SK-N-SH treated with all-trans-retinoic acid at 6 μM for 48 hours (cell line): ENCODE measurements around the gene DDX60.
A peak's percentile ranks its signal among the peaks of the same experiment; 100 is the strongest.

ENCODE experiments used
- ATAC-seq: fragments of 200-7000 bp; cut with Tn5 transposase; 3 replicates; pipeline ENCODE4 v1.9.1; 2020; ENCODE audit warnings: mild to moderate bottlenecking, moderate library complexity
- ARNTL ChIP-seq: fragments of 450-650 bp; formaldehyde crosslinking; IDR thresholded peaks from 2 replicates; pipeline ENCODE4 v1.5.0; 2020; ENCODE audit warnings: low read depth, mild to moderate bottlenecking, moderate library complexity, borderline replicate concordance
- BACH2 ChIP-seq: fragments of 250-450 bp; sonication (Bioruptor Pico); IDR thresholded peaks from 2 replicates; pipeline ENCODE4 v1.9.0; 2021; ENCODE audit warnings: mild to moderate bottlenecking, borderline replicate concordance
- CREB5 ChIP-seq: fragments of 250-450 bp; sonication (Bioruptor Pico); IDR thresholded peaks from 2 replicates; pipeline ENCODE4 v1.5.1; 2020; ENCODE audit warnings: low read depth, mild to moderate bottlenecking, moderate library complexity
- CSDC2 ChIP-seq: fragments of 250-450 bp; sonication (Bioruptor Pico); IDR thresholded peaks from 2 replicates; pipeline ENCODE4 v1.5.0; 2020; ENCODE audit warnings: mild to moderate bottlenecking, moderate library complexity
- CSRNP3 ChIP-seq: fragments of 250-450 bp; sonication (Bioruptor Pico); IDR thresholded peaks from 2 replicates; pipeline ENCODE4 v1.5.1; 2021; ENCODE audit warnings: mild to moderate bottlenecking, moderate library complexity
- ESRRG ChIP-seq: fragments of 250-450 bp; sonication (Bioruptor Pico); IDR thresholded peaks from 2 replicates; pipeline ENCODE4 v1.6.1; 2021; ENCODE audit warnings: mild to moderate bottlenecking
- GLIS3 ChIP-seq: fragments of 250-450 bp; sonication (Bioruptor Pico); IDR thresholded peaks from 2 replicates; pipeline ENCODE4 v1.5.0; 2020; ENCODE audit warnings: mild to moderate bottlenecking, moderate library complexity
- ISL1 ChIP-seq: fragments of 250-450 bp; sonication (Bioruptor Pico); IDR thresholded peaks from 2 replicates; pipeline ENCODE4 v2.1.2; 2022; ENCODE audit warnings: mild to moderate bottlenecking, moderate library complexity
- OSR1 ChIP-seq: fragments of 250-450 bp; sonication (Bioruptor Pico); IDR thresholded peaks from 2 replicates; pipeline ENCODE4 v1.8.0; 2022; ENCODE audit warnings: moderate library complexity, mild to moderate bottlenecking, inconsistent platforms
- PATZ1 ChIP-seq: fragments of 250-450 bp; sonication (Bioruptor Pico); IDR thresholded peaks from 2 replicates; pipeline ENCODE4 v1.8.0; 2020; ENCODE audit warnings: mild to moderate bottlenecking, moderate library complexity, borderline replicate concordance
- POU6F1 ChIP-seq: fragments of 250-450 bp; sonication (Bioruptor Pico); IDR thresholded peaks from 2 replicates; pipeline ENCODE4 v1.8.0; 2021; ENCODE audit warnings: low read depth, mild to moderate bottlenecking, moderate library complexity, borderline replicate concordance
- PPARA ChIP-seq: fragments of 250-450 bp; sonication (Bioruptor Pico); IDR thresholded peaks from 2 replicates; pipeline ENCODE4 v1.5.0; 2020; ENCODE audit warnings: mild to moderate bottlenecking, borderline replicate concordance
- RARB ChIP-seq: fragments of 250-450 bp; sonication (Bioruptor Pico); IDR thresholded peaks from 2 replicates; pipeline ENCODE4 v1.8.0; 2021; ENCODE audit warnings: mild to moderate bottlenecking, moderate library complexity
- SNAI2 ChIP-seq: fragments of 250-450 bp; sonication (Bioruptor Pico); IDR thresholded peaks from 2 replicates; pipeline ENCODE4 v1.5.0; 2020; ENCODE audit warnings: mild to moderate bottlenecking, moderate library complexity
- TCF4 ChIP-seq: fragments of 250-450 bp; sonication (Bioruptor Pico); IDR thresholded peaks from 2 replicates; pipeline ENCODE4 v1.8.0; 2021; ENCODE audit warnings: mild to moderate bottlenecking, moderate library complexity, borderline replicate concordance
- TOX ChIP-seq: fragments of 250-450 bp; sonication (Bioruptor Pico); IDR thresholded peaks from 2 replicates; pipeline ENCODE4 v1.8.0; 2021; ENCODE audit warnings: mild to moderate bottlenecking, moderate library complexity, borderline replicate concordance
- TSHZ2 ChIP-seq: fragments of 250-450 bp; sonication (Bioruptor Pico); IDR thresholded peaks from 2 replicates; pipeline ENCODE4 v1.5.0; 2020; ENCODE audit warnings: mild to moderate bottlenecking, moderate library complexity
- ZC3H10 ChIP-seq: fragments of 250-450 bp; sonication (Bioruptor Pico); IDR thresholded peaks from 2 replicates; pipeline ENCODE4 v1.5.1; 2021; ENCODE audit warnings: mild to moderate bottlenecking, moderate library complexity
- ZFP30 ChIP-seq: fragments of 450-650 bp; formaldehyde crosslinking; IDR thresholded peaks from 2 replicates; pipeline ENCODE4 v1.5.0; 2022; ENCODE audit warnings: mild to moderate bottlenecking, moderate library complexity
- ZNF565 ChIP-seq: fragments of 450-650 bp; formaldehyde crosslinking; conservative IDR thresholded peaks from 2 replicates; pipeline ENCODE4 v1.5.0; 2020; ENCODE audit warnings: low read depth, mild to moderate bottlenecking, moderate library complexity
- ZNF70 ChIP-seq: fragments of 450-650 bp; formaldehyde crosslinking; IDR thresholded peaks from 2 replicates; pipeline ENCODE4 v1.5.0; 2020; ENCODE audit warnings: mild to moderate bottlenecking, moderate library complexity
- ZNF8 ChIP-seq: fragments of 450-650 bp; formaldehyde crosslinking; IDR thresholded peaks from 2 replicates; pipeline ENCODE4 v1.5.0; 2020; ENCODE audit warnings: mild to moderate bottlenecking, moderate library complexity

The DDX60 gene

GRCh38 chr4:168241953-168242352 is 76.6 kb downstream of the DDX60 start:
- ATAC-seq = no peak
- TF ChIP-seq SNAI2 (no peak), ISL1 (CRISPR knock-in tag) (no peak), ZNF70 (CRISPR knock-in tag) (no peak), GLIS3 (CRISPR knock-in tag) (no peak), TCF4 (CRISPR knock-in tag) (no peak), RARB (no peak), CSDC2 (CRISPR knock-in tag) (no peak), ZNF565 (CRISPR knock-in tag) (no peak), ZNF8 (CRISPR knock-in tag) (no peak), PPARA (no peak), BACH2 (CRISPR knock-in tag) (no peak), ZFP30 (CRISPR knock-in tag) (no peak), OSR1 (CRISPR knock-in tag) (no peak), ZC3H10 (CRISPR knock-in tag) (no peak), POU6F1 (no peak), ESRRG (CRISPR knock-in tag) (no peak)
- TF ChIP-seq, all 23 proteins: peak for 0

- TF ChIP-seq POU6F1 (no peak), ZC3H10 (CRISPR knock-in tag) (no peak), ZFP30 (CRISPR knock-in tag) (no peak), CREB5 (CRISPR knock-in tag) (no peak), TOX (CRISPR knock-in tag) (no peak), SNAI2 (no peak), ARNTL (no peak), ZNF8 (CRISPR knock-in tag) (no peak), PPARA (no peak), TCF4 (CRISPR knock-in tag) (no peak), TSHZ2 (CRISPR knock-in tag) (no peak)
- TF ChIP-seq, all 23 proteins: peak for 0
- ATAC-seq = no peak
These were observed 77.7 kb downstream of the DDX60 start for GRCh38 chr4:168240821-168241220.

GRCh38 chr4:168221301-168221700 is 97.3 kb downstream of the DDX60 start:
- TF ChIP-seq BACH2 (CRISPR knock-in tag) (no peak), GLIS3 (CRISPR knock-in tag) (no peak), ZNF8 (CRISPR knock-in tag) (no peak), ZNF565 (CRISPR knock-in tag) (no peak), CSRNP3 (CRISPR knock-in tag) (no peak), OSR1 (CRISPR knock-in tag) (no peak), PATZ1 (CRISPR knock-in tag) (no peak), RARB (no peak)
- TF ChIP-seq, all 23 proteins: peak for 0
- peak; percentile 67 for ATAC-seq
